Measurements from ENCODE around the gene ARAP1.

The ARAP1 gene

GRCh38 chr11:72643547-72643946 is 108.7 kb downstream of the ARAP1 start:
- DNase-seq (ENCODE audit: extremely low spot score): no peak
- TF ChIP-seq CTCF (IDR thresholded peaks at IDR 0.05; ENCODE audit: control extremely low read depth, extremely low read depth, low read depth, missing control alignments): no peak
- CTCF ChIA-PET: interaction anchor here (0.7 to 13.7 kb wide), 17 partner anchors 8 to 377 kb away, joined by 3 to 154 read pairs (median 3); no protein-coding TSS in a partner anchor

DNA sequence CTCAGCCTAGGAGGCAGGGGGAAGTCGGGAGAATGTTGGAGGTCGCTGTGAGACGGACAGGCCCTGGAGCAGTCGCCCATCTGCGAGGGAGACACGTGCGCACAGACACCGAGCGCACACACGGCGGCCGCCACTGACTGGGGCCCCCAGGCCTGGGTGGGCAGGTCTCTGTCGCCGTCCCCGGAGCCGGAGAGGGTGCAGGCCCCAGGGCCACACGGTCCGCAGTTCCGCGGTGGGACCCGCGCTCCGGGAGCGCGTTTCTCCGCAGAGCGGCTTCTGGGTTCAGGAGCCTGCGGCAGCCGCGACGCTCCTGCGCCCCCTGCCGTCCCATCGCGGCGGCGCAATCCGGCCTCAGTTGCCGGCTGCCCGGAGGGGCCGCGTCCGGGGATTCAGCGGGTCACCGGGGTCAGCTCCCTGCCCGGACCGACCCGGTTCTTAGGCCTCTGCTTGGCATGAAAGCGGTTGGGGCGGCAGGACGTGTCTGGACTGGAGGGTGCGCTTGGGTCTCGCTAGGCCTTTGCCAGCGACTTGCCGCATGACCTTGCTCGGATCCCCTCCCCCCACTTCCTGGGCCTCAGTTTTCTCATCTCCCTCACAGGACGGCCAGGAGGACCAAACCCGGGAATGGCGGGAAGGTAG is 109.2 kb downstream of the ARAP1 start:
- DNase-seq (ENCODE audit: extremely low spot score): peak; percentile 90
- POLR2A ChIA-PET: no interaction called here
- CTCF ChIA-PET: interaction anchor here (0.7 to 13.7 kb wide), 17 partner anchors 8 to 377 kb away, joined by 3 to 154 read pairs (median 3); no protein-coding TSS in a partner anchor
- TF ChIP-seq CTCF (IDR thresholded peaks at IDR 0.05; ENCODE audit: control extremely low read depth, extremely low read depth, low read depth, missing control alignments): peak; percentile 83

More at GRCh38 chr11:72643547-72643946, 108.7 kb downstream of the ARAP1 start:
- POLR2A ChIA-PET: no interaction called here

DNA sequence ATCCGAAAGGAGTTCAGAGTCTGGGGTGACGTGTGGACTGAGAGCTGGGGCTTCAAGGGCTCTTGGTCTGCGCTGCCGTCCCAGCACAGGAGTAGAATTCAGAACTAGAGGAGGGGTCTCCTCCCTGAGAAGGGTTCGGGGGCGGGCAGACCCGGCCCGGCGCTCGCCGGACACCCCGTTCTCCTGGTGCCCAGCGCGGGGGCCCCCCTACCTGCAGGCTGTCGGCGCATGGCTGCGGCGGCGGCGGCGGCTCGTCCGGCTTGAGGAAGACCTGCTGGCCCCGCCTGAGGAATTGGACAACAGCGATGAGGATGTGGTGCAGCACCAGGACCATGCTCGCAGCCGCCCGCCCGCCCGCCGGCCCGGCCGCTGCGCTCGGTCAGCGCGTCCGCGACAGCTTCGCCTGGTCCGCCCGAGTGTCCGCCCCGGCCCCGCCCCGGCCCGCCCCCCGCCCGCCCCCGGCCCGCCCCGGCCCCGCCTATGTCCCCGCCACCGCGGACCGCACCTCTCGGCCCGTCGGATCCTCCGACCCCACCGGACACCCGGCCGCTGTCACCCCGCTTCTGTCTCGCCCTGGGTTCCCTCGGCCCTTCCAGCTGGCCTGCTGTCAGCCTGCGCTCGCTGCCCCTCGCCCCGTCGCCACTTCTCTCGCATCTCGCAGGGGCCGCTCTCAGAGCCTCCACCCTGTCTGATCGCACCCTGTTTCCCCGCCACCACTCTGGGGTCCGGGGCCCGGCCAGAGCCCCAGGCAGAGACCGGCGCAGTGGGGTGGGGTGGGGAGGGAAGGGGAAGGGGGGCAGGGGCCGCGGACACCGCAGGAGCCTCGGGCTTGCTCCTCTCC is 109.9 kb downstream of the ARAP1 start:
- ChIA-PET CTCF (interaction anchor here (0.9 to 13.7 kb wide), 9 partner anchors 9 to 171 kb away, joined by 3 to 154 read pairs (median 3); no protein-coding TSS in a partner anchor), POLR2A (no interaction called here)
- peak; percentile 47 for DNase-seq (ENCODE audit: extremely low spot score)
- no peak for TF ChIP-seq CTCF (IDR thresholded peaks at IDR 0.05; ENCODE audit: control extremely low read depth, extremely low read depth, low read depth, missing control alignments)

- CTCF ChIA-PET: interaction anchor here (0.9 to 13.7 kb wide), 5 partner anchors 8 to 170 kb away, joined by 3 to 154 read pairs (median 3); no protein-coding TSS in a partner anchor
- TF ChIP-seq CTCF (IDR thresholded peaks at IDR 0.05; ENCODE audit: control extremely low read depth, extremely low read depth, low read depth, missing control alignments): no peak
Measured at GRCh38 chr11:72641522-72642042, 110.6 kb downstream of the ARAP1 start.

GRCh38 chr11:72639502-72640375 is 112.5 kb downstream of the ARAP1 start:
- ChIA-PET POLR2A (no interaction called here), CTCF (interaction anchor here (1.2 to 13.7 kb wide), 4 partner anchors 31 to 168 kb away, joined by 3 to 154 read pairs (median 15); no protein-coding TSS in a partner anchor)
- TF ChIP-seq CTCF (IDR thresholded peaks at IDR 0.05; ENCODE audit: control extremely low read depth, extremely low read depth, low read depth, missing control alignments): no peak
- no peak for DNase-seq (ENCODE audit: extremely low spot score)

More at GRCh38 chr11:72641522-72642042, 110.6 kb downstream of the ARAP1 start:
- POLR2A ChIA-PET: no interaction called here
- no peak for DNase-seq (ENCODE audit: extremely low spot score)

Measured in GM10248 (cell line).